OCI-LY7 (cell line): ENCODE results near the gene PTBP3. TPM values are rescaled to one million over a fixed set of nuclear protein-coding genes. Genes with fewer than 3 reads are reported as not detected.

ENCODE experiments used
- BruUV-seq: library from RNA; stranded (reverse); fragments of 400-500 nt; replicated peaks from 2 replicates; lab custom pipeline; 2021; lab: Mats Ljungman, UMichigan
- CTCF ChIA-PET: fragments of 300-600 bp; sonication (Branson Sonifier 250); formaldehyde crosslinking; loops from one replicate; lab custom pipeline; 2022; ENCODE audit warnings: antibody characterized with exemption; ENCODE audit not compliant: unreplicated experiment; lab: Charles Lee
- POLR2A ChIA-PET: fragments of 300-600 bp; sonication (Branson Sonifier 250); formaldehyde crosslinking; loops from one replicate; lab custom pipeline; 2022; ENCODE audit warnings: antibody characterized with exemption; lab: Charles Lee
- DNase-seq: peaks from one replicate; pipeline ENCODE4 v3.0.0-alpha.2; 2015; ENCODE audit warnings: low spot score
- H2AFZ ChIP-seq: fragments of 200-600 bp; sonication (generic), shearing (Covaris generic); 2 replicates; pipeline ENCODE4 v1.6.1; 2014; ENCODE audit warnings: mild to moderate bottlenecking, antibody characterized with exemption, low read length, moderate library complexity
- H3K27ac ChIP-seq: fragments of 200-600 bp; sonication (generic); 2 replicates; pipeline ENCODE4 v1.5.1; 2014; ENCODE audit warnings: mixed run types, low read depth, mild to moderate bottlenecking, moderate library complexity, low read length, inconsistent platforms; ENCODE audit not compliant: poor library complexity, severe bottlenecking
- H3K36me3 ChIP-seq: fragments of 200-600 bp; sonication (generic); 2 replicates; pipeline ENCODE4 v1.6.1; 2014; ENCODE audit warnings: mild to moderate bottlenecking, antibody characterized with exemption, low read length, moderate library complexity, mixed read lengths; ENCODE audit not compliant: insufficient read depth
- H3K4me1 ChIP-seq: fragments of 200-600 bp; sonication (generic); 2 replicates; pipeline ENCODE4 v1.5.1; 2014; ENCODE audit warnings: mild to moderate bottlenecking, low read length; ENCODE audit not compliant: insufficient read depth, poor library complexity, severe bottlenecking
- H3K4me2 ChIP-seq: fragments of 200-600 bp; sonication (generic); 2 replicates; pipeline ENCODE4 v1.6.1; 2014; ENCODE audit warnings: mild to moderate bottlenecking, low read length
- H3K4me3 ChIP-seq: fragments of 200-600 bp; sonication (generic); 2 replicates; pipeline ENCODE4 v1.5.1; 2014; ENCODE audit warnings: mild to moderate bottlenecking, low read depth, low read length; ENCODE audit not compliant: poor library complexity, severe bottlenecking
- H3K79me2 ChIP-seq: fragments of 200-600 bp; sonication (generic); 2 replicates; pipeline ENCODE4 v1.6.1; 2016; ENCODE audit warnings: low read depth, mild to moderate bottlenecking, low read length, moderate library complexity, mixed read lengths; ENCODE audit not compliant: insufficient read depth
- H3K9me2 ChIP-seq: fragments of 200-600 bp; sonication (generic); 2 replicates; pipeline ENCODE4 v1.6.1; 2016; ENCODE audit warnings: mild to moderate bottlenecking, low read length, mixed read lengths; ENCODE audit not compliant: insufficient read depth
- H3K9me3 ChIP-seq: fragments of 200-600 bp; sonication (generic); 2 replicates; pipeline ENCODE4 v1.6.1; 2014; ENCODE audit warnings: mild to moderate bottlenecking, mixed run types, low read length, mixed read lengths
- H4K20me1 ChIP-seq: fragments of 200-600 bp; sonication (generic); 2 replicates; pipeline ENCODE4 v1.6.1; 2014; ENCODE audit warnings: mild to moderate bottlenecking, antibody characterized with exemption, low read length, moderate library complexity, mixed read lengths; ENCODE audit not compliant: insufficient read depth
- CTCF ChIP-seq: fragments of 200-600 bp; sonication (generic); conservative IDR thresholded peaks from 2 replicates; pipeline ENCODE4 v1.5.1; 2014; ENCODE audit warnings: mild to moderate bottlenecking, antibody characterized with exemption, low read length, moderate library complexity, mixed read lengths
- EZH2phosphoT487 ChIP-seq: fragments of 200-600 bp; sonication (generic); IDR thresholded peaks from 2 replicates; pipeline ENCODE4 v1.6.1; 2018; ENCODE audit warnings: low read depth, borderline replicate concordance, mild to moderate bottlenecking, mixed run types, antibody characterized with exemption, low read length, moderate library complexity, mixed read lengths
- intact Hi-C: fragments of 100-400 bp; cut with micrococcal nuclease; formaldehyde crosslinking; loops from one replicate; pipeline ENCODE4 v1.10.0; 2022; ENCODE audit not compliant: unreplicated experiment
- total RNA-seq, 2 experiments: library from RNA; depleted of rRNA in 1 of 2; stranded (reverse); fragments of >200 nt in 1 of 2; shearing (Covaris generic) in 1 of 2; gene quantifications; 2 replicates each; pipeline ENCODE4 v1.2.3, GENCODE V29; 2014 to 2022

The PTBP3 gene
- total RNA-seq, 2 experiments from 2014 or later = 38.1 to 98.2 TPM

GRCh38 chr9:112224401-112225289, 108.8 kb downstream of the PTBP3 start:
- H2AFZ ChIP-seq = no peak overlapping the region
- no peak for DNase-seq
- BruUV-seq = no TSS peak
- no peaks in the 10 kb centered on the region for H3K9me3 ChIP-seq
- no peaks in the 10 kb centered on the region for H3K79me2 ChIP-seq
- no peaks in the 10 kb centered on the region for H3K9me2 ChIP-seq
- peaks cover 88% of the 10 kb centered on the region for H3K36me3 ChIP-seq
- no peaks in the 10 kb centered on the region for H3K4me1 ChIP-seq
- ChIA-PET CTCF (no interaction called here), POLR2A (interaction anchor here (1.9 kb wide), 1 partner anchor 10 kb away, joined by 9 read pairs; no protein-coding TSS in a partner anchor)
- H3K27ac ChIP-seq = no peak overlapping the region
- intact Hi-C loops = no loop called here
- no peak for TF ChIP-seq EZH2phosphoT487
- TF ChIP-seq CTCF = no peak
- H3K4me2 ChIP-seq = no peak overlapping the region
- H4K20me1 ChIP-seq = no peaks in the 10 kb centered on the region
- H3K4me3 ChIP-seq = no peak overlapping the region

DNA sequence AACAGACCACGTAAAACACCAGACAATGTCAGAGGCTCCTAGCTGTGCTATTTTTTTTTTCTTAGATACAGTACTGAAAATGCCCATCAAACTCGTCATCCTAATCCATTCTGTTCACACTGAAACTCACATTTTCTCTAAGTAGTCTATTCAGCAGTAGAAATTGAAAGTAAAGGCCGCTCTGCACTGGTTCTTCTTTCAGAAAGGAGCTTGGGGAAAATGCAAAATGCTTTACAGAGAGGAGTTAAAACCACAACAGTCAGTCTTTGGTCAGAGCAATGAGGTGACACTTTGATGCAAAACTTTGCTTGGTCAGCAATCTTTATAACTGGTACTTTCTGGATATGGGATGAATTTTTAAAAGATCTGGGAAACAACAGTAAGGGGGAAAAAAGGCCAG, 114.5 kb downstream of the PTBP3 start:
- BruUV-seq = no TSS peak
- no peaks in the 10 kb centered on the region for H3K79me2 ChIP-seq
- intact Hi-C loops = no loop called here

More for the DNA sequence above, 114.5 kb downstream of the PTBP3 start:
- ChIA-PET CTCF (no interaction called here), POLR2A (interaction anchor here (0.5 to 0.7 kb wide), 3 partner anchors 9 to 244 kb away, joined by 3 read pairs; no protein-coding TSS in a partner anchor)
- H3K4me2 ChIP-seq = peak overlapping the region; percentile 9; the same call in 1 of the 2 replicates
- H3K27ac ChIP-seq = no peak overlapping the region
- H4K20me1 ChIP-seq = no peaks in the 10 kb centered on the region
- H3K4me1 ChIP-seq = no peaks in the 10 kb centered on the region
- DNase-seq = no peak
- H2AFZ ChIP-seq = no peak overlapping the region
- H3K4me3 ChIP-seq = no peak overlapping the region
- TF ChIP-seq CTCF (no peak), EZH2phosphoT487 (no peak)
- H3K36me3 ChIP-seq = peaks cover 58% of the 10 kb centered on the region
- H3K9me3 ChIP-seq = no peaks in the 10 kb centered on the region
- no peaks in the 10 kb centered on the region for H3K9me2 ChIP-seq
